Measurements from ENCODE around the gene BCAS1. TPM values are rescaled to one million over a fixed set of nuclear protein-coding genes. Genes with fewer than 3 reads are reported as not detected.

Gene BCAS1
- total RNA-seq, 1 donor from 2014 or later = under 0.01 TPM

GRCh38 chr20:54113566-54113965, 43.2 kb upstream of the BCAS1 start:
- H3K4me3 ChIP-seq (ENCODE audit: low read depth, low read length) = no peak overlapping the region
- no peak for TF ChIP-seq CTCF (conservative IDR thresholded peaks at IDR 0.05; ENCODE audit: low read depth, low read length)
- DNase-seq (ENCODE audit: low read depth) = no peak

- H3K4me3 ChIP-seq (ENCODE audit: low read depth, low read length) = no peak overlapping the region
- DNase-seq (ENCODE audit: low read depth) = no peak
- no peak for TF ChIP-seq CTCF (conservative IDR thresholded peaks at IDR 0.05; ENCODE audit: low read depth, low read length)
Observed at GRCh38 chr20:54112221-54112884, 42.0 kb upstream of the BCAS1 start.

GRCh38 chr20:54111460-54111859, 41.1 kb upstream of the BCAS1 start:
- no peak for TF ChIP-seq CTCF (conservative IDR thresholded peaks at IDR 0.05; ENCODE audit: low read depth, low read length)
- H3K4me3 ChIP-seq (ENCODE audit: low read depth, low read length) = no peak overlapping the region
- no peak for DNase-seq (ENCODE audit: low read depth)

- DNase-seq (ENCODE audit: low read depth) = no peak
- H3K4me3 ChIP-seq (ENCODE audit: low read depth, low read length) = no peak overlapping the region
- no peak for TF ChIP-seq CTCF (conservative IDR thresholded peaks at IDR 0.05; ENCODE audit: low read depth, low read length)
Observed at GRCh38 chr20:54110457-54110856, 40.1 kb upstream of the BCAS1 start.

GRCh38 chr20:54110041-54110440, 39.6 kb upstream of the BCAS1 start:
- no peak for TF ChIP-seq CTCF (conservative IDR thresholded peaks at IDR 0.05; ENCODE audit: low read depth, low read length)
- DNase-seq (ENCODE audit: low read depth) = no peak
- no peak overlapping the region for H3K4me3 ChIP-seq (ENCODE audit: low read depth, low read length)

- no peak overlapping the region for H3K4me3 ChIP-seq (ENCODE audit: low read depth, low read length)
- TF ChIP-seq CTCF (conservative IDR thresholded peaks at IDR 0.05; ENCODE audit: low read depth, low read length) = no peak
Observed at GRCh38 chr20:54108817-54109216, 38.4 kb upstream of the BCAS1 start.

GRCh38 chr20:54108326-54108642, 37.9 kb upstream of the BCAS1 start:
- DNase-seq (ENCODE audit: low read depth) = no peak
- TF ChIP-seq CTCF (conservative IDR thresholded peaks at IDR 0.05; ENCODE audit: low read depth, low read length) = no peak
- no peak overlapping the region for H3K4me3 ChIP-seq (ENCODE audit: low read depth, low read length)

More at GRCh38 chr20:54108817-54109216, 38.4 kb upstream of the BCAS1 start:
- DNase-seq (ENCODE audit: low read depth) = no peak
